Ovary (tissue), 3 donors: Measurements from ENCODE around the gene HADHB.

Source experiments
- CTCF ChIP-seq, 3 donors: fragments of 450-650 bp in 2 of 3; fragments of 200-600 bp in 1 of 3; IDR thresholded peaks; one replicate each; pipeline versions ENCODE4 v1.5.1 to v1.8.0; 2016 to 2022; ENCODE audit warnings: antibody characterized with exemption in 3 of 3, mild to moderate bottlenecking in 1 of 3
- EP300 ChIP-seq: sonication (generic); formaldehyde crosslinking; IDR thresholded peaks from one replicate; pipeline ENCODE4 v1.6.1; 2017; ENCODE audit warnings: antibody characterized with exemption
- POLR2A ChIP-seq: fragments of 450-650 bp; IDR thresholded peaks from one replicate; pipeline ENCODE4 v1.6.1; 2017; ENCODE audit warnings: antibody characterized with exemption, mild to moderate bottlenecking, moderate library complexity
- donor health status: DM: no; HTN: no; CAD: no.

- TF ChIP-seq POLR2A (no peak), CTCF (IDR thresholded peaks at IDR 0.05) (no peak), EP300 (no peak)
Measured at GRCh38 chr2:26284132-26284531, 39.4 kb downstream of the HADHB start.
